NT2/D1 (cell line): Measurements from ENCODE around the gene FMNL2.

Experiments used
- SUZ12 ChIP-seq: IDR thresholded peaks from 2 replicates; pipeline ENCODE4 v1.6.1; 2011; ENCODE audit not compliant: insufficient read length, insufficient read depth; ENCODE audit errors: extremely low read depth
- YY1 ChIP-seq: IDR thresholded peaks from 2 replicates; pipeline ENCODE4 v1.6.1; 2011; ENCODE audit not compliant: insufficient read length, insufficient read depth
- ZNF274 ChIP-seq: IDR thresholded peaks from 2 replicates; pipeline ENCODE4 v1.6.1; 2011; ENCODE audit warnings: mild to moderate bottlenecking, low read depth, low read length

- TF ChIP-seq YY1 (no peak), ZNF274 (no peak), SUZ12 (no peak)
These were observed 18.4 kb downstream of the FMNL2 start for GRCh38 chr2:152353364-152353763.
